Mucosa of descending colon (tissue), 3 donors: Measurements from ENCODE around the gene LCLAT1. TPM values are rescaled to one million over a fixed set of nuclear protein-coding genes. Genes with fewer than 3 reads are reported as not detected.

Experiments
- ATAC-seq: fragments of 200-7000 bp; cut with Tn5 transposase; one replicate; pipeline ENCODE4 v1.9.1; 2020; ENCODE audit warnings: mild to moderate bottlenecking, moderate library complexity
- DNase-seq, 3 donors: peaks; one replicate each; pipeline ENCODE4 v3.0.0-alpha.2; 2020
- H3K36me3 ChIP-seq: fragments of 200-600 bp; one replicate; pipeline ENCODE4 v1.8.0; 2021; ENCODE audit warnings: low read depth, mild to moderate bottlenecking
- H3K4me1 ChIP-seq: fragments of 200-600 bp; one replicate; pipeline ENCODE4 v1.8.0; 2021; ENCODE audit warnings: low read depth, mild to moderate bottlenecking
- H3K4me3 ChIP-seq: fragments of 200-600 bp; one replicate; pipeline ENCODE4 v1.8.0; 2021; ENCODE audit warnings: mild to moderate bottlenecking
- H3K9me3 ChIP-seq: fragments of 200-600 bp; one replicate; pipeline ENCODE4 v1.8.0; 2021; ENCODE audit warnings: mild to moderate bottlenecking
- CTCF ChIP-seq: fragments of 200-600 bp; IDR thresholded peaks from one replicate; pipeline ENCODE4 v1.8.0; 2022; ENCODE audit warnings: antibody characterized with exemption, mild to moderate bottlenecking
- intact Hi-C, 2 donors: fragments of 100-400 bp; cut with DNase I in 1 of 2; cut with micrococcal nuclease in 1 of 2; formaldehyde crosslinking; loops; one replicate each; pipeline versions ENCODE4 v1.11.0 to v1.11.1; 2022; cut with DNase I, micrococcal nuclease
- total RNA-seq, 3 donors: library from RNA; stranded (reverse); fragmentation: NEBNext Ultra II Directional in 2 of 3; extraction: Animal tissue kit (Norgen Biotek cat#: 25700) in 2 of 3; gene quantifications; one replicate each; pipeline versions ENCODE4 v1.2.1 to v1.2.4, GENCODE V29; 2021 to 2023
- donor health status: DM: no; HTN: no; CAD: no; lungs with moderate emphysema.
- donor health status: DM: no; HTN: no; CAD: no.
- donor health status: DM: no; HTN: yes; CAD: no.

LCLAT1 gene
- total RNA-seq, 3 donors from 2014 or later, result 18.1 to 27.1 (median 22.2) TPM

- DNase-seq (peak in 2 of 3 donors; percentile 29 to 30), ATAC-seq (peak; percentile 82)
- TF ChIP-seq CTCF, result no peak
- Histone ChIP-seq H3K9me3 (no peaks in the 10 kb centered on the region), H3K4me3 (no peak overlapping the region), H3K36me3 (no peaks in the 10 kb centered on the region), H3K4me1 (peaks cover 25% of the 10 kb centered on the region)
- intact Hi-C loops, result no loop called here
Observed at GRCh38 chr2:30403592-30404312, 43.3 kb upstream of the LCLAT1 start.

GRCh38 chr2:30404319-30405259 is 42.5 kb upstream of the LCLAT1 start:
- DNase-seq, result peak in 1 of 3 donors; percentile 35
- Histone ChIP-seq H3K36me3 (no peaks in the 10 kb centered on the region), H3K4me1 (peaks cover 25% of the 10 kb centered on the region), H3K9me3 (no peaks in the 10 kb centered on the region), H3K4me3 (no peak overlapping the region)
- no peak for TF ChIP-seq CTCF
- intact Hi-C loops, result no loop called here
- ATAC-seq, result no peak

DNA sequence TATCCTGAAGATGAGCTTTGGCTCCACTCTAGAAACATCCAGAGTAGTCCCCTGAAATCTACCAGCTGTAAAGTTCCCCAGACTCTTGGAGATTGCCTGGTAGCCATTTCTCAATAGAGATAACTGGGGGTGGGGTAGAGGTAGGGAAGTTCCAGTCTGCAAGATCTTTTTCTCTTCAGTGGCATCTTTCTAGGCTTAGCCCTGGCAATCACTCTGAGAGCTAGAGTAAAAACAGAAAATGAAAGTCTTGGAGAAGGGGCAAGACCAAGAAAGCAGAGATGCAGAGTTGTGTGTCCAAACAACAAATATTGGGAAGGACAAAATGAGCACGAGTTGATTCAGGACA is 41.8 kb upstream of the LCLAT1 start:
- Histone ChIP-seq H3K9me3 (no peaks in the 10 kb centered on the region), H3K4me3 (no peak overlapping the region), H3K4me1 (peaks cover 25% of the 10 kb centered on the region), H3K36me3 (no peaks in the 10 kb centered on the region)
- DNase-seq (no peak), ATAC-seq (no peak)
- no peak for TF ChIP-seq CTCF
- intact Hi-C loops, result no loop called here

GRCh38 chr2:30406853-30407252 is 40.2 kb upstream of the LCLAT1 start:
- intact Hi-C loops, result no loop called here
- Histone ChIP-seq H3K9me3 (no peaks in the 10 kb centered on the region), H3K4me1 (peaks cover 25% of the 10 kb centered on the region), H3K36me3 (no peaks in the 10 kb centered on the region), H3K4me3 (no peak overlapping the region)
- DNase-seq (no peak), ATAC-seq (no peak)
- TF ChIP-seq CTCF, result no peak

GRCh38 chr2:30408961-30409387 is 38.1 kb upstream of the LCLAT1 start:
- no peak for TF ChIP-seq CTCF
- intact Hi-C loops, result no loop called here
- Histone ChIP-seq H3K4me1 (peaks cover 9% of the 10 kb centered on the region), H3K9me3 (no peaks in the 10 kb centered on the region), H3K36me3 (no peaks in the 10 kb centered on the region), H3K4me3 (no peak overlapping the region)
- DNase-seq (no peak), ATAC-seq (no peak)
